ENCODE results near the gene CEP112. TPM values are rescaled to one million over a fixed set of nuclear protein-coding genes. Genes with fewer than 3 reads are reported as not detected.

Gene CEP112
- total and polyA plus RNA-seq, 8 donors: 15.1 to 23.8 (median 19.7) TPM

DNA sequence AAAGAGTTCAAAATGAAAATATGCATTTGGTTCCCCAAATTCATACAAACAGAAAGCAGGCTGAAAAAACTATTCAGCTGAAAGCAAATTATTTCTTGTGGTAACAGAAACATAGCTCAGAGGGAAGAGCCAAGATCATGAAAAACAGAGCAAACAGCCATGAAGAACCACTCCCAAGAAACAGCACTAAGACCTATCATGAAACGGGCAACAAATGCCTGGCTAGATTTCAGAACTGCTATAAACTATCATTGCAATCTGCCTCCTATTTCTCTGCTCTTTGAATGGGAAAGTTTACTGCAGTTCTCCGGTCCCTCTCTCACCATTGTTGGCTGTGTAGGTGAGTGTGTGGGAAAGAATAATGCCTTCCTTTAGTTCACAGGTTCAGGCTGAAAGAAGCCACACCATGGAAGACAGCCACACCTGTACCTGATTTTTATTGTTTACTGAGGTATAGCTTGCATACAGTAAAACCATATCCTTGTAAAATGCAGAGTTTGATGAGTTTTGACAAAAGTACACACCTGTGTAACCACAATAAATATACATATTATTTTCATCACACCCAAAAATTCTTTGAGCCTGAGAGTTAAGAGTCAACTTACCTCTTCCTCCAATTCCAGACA lies 48.2 kb downstream of the CEP112 start:
- Histone ChIP-seq H3K27ac (no peak overlapping the region), H3K4me3 (no peak overlapping the region), H3K9me3 (no peaks in the 10 kb centered on the region), H3K27me3 (no peaks in the 10 kb centered on the region), H3K4me1 (no peaks in the 10 kb centered on the region), H3K36me3 (peaks cover 0 to 5% of the 10 kb centered on the region in 2 donors)
- DNase-seq: no peak
- TF ChIP-seq, protein P1, sequence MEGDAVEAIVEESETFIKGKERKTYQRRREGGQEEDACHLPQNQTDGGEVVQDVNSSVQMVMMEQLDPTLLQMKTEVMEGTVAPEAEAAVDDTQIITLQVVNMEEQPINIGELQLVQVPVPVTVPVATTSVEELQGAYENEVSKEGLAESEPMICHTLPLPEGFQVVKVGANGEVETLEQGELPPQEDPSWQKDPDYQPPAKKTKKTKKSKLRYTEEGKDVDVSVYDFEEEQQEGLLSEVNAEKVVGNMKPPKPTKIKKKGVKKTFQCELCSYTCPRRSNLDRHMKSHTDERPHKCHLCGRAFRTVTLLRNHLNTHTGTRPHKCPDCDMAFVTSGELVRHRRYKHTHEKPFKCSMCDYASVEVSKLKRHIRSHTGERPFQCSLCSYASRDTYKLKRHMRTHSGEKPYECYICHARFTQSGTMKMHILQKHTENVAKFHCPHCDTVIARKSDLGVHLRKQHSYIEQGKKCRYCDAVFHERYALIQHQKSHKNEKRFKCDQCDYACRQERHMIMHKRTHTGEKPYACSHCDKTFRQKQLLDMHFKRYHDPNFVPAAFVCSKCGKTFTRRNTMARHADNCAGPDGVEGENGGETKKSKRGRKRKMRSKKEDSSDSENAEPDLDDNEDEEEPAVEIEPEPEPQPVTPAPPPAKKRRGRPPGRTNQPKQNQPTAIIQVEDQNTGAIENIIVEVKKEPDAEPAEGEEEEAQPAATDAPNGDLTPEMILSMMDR (IDR thresholded peaks at IDR 0.05): no peak
- ATAC-seq: no peak
- intact Hi-C loops (cut with DNase I): no loop called here

DNA sequence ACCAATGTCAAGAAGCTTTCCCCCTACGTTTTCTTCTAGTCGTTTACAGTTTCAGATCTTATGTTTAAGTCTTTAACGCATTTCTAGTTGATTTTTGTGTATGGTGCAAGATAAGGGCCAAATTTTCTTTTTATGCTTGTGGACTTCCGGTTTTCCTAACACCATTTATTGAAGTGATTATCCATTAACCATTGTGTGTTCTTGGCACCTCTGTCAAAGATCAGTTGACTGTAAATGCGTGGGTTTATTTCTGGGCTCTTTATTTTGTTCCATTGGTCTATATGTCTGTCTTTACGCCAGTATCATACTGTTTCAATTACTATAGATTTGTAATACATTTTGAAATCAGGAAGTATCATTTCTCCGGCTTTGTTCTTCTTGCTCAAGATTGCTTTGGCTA lies 49.5 kb downstream of the CEP112 start:
- no peak for ATAC-seq

DNA sequence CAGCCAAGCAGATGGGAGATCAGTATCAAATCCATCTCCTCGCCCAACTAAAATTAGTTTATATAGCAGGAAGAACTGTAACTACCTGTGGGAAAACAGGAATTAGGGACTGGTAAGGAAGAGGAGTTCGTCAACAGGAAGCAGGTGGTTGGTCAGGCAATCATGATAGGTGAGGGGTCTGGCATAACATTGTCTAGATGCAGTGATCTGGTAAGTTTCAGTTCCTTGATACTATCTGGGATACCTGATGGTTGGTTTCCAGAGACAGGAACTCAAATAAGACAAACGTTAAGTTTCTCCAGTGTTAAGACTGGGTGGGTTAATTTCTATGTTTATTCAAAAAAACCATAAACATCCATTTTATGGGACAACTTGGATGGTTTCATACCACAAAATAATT lies 53.8 kb downstream of the CEP112 start:
- ATAC-seq (no peak), DNase-seq (no peak)
- intact Hi-C loops (cut with DNase I): no loop called here
- peaks cover 0 to 6% of the 10 kb centered on the region in 2 donors for H3K36me3 ChIP-seq
- H3K9me3 ChIP-seq: no peaks in the 10 kb centered on the region
- TF ChIP-seq, protein P1 (IDR thresholded peaks at IDR 0.05): no peak
- no peaks in the 10 kb centered on the region for H3K4me1 ChIP-seq
- no peak overlapping the region for H3K27ac ChIP-seq
- H3K27me3 ChIP-seq: no peaks in the 10 kb centered on the region
- no peak overlapping the region for H3K4me3 ChIP-seq

More for the DNA sequence above, 49.5 kb downstream of the CEP112 start:
- no peak for DNase-seq
- H3K9me3 ChIP-seq: no peaks in the 10 kb centered on the region
- intact Hi-C loops (cut with DNase I): no loop called here
- H3K27ac ChIP-seq: no peak overlapping the region
- peaks cover 0 to 11% of the 10 kb centered on the region in 2 donors for H3K36me3 ChIP-seq
- no peak overlapping the region for H3K4me3 ChIP-seq
- H3K27me3 ChIP-seq: no peaks in the 10 kb centered on the region
- TF ChIP-seq, protein P1 (IDR thresholded peaks at IDR 0.05): no peak
- H3K4me1 ChIP-seq: no peaks in the 10 kb centered on the region

DNA sequence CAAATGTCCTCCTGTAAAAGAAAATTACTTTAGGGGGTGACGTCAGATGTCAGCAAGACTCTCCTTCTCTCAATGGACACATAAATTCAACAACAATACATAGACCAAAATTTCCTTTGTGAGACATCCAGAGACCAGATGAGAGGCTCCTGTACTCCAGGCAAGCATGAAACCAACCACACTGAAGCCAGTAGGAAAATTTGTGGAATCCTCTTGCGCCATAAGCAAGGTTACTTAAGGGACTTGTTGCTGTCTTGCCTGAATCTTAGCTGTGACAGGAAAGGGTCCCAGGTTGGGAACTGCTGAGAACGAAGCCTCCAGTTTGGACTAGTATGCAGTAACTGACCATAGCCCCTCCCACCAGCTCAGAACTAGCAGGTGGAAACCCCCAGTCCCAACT lies 56.0 kb downstream of the CEP112 start:
- ATAC-seq (no peak), DNase-seq (no peak)
- H3K4me3 ChIP-seq: no peak overlapping the region
- TF ChIP-seq, protein P1 (IDR thresholded peaks at IDR 0.05): no peak
- H3K27ac ChIP-seq: no peak overlapping the region
- H3K9me3 ChIP-seq: no peaks in the 10 kb centered on the region
- intact Hi-C loops (cut with DNase I): no loop called here
- no peaks in the 10 kb centered on the region for H3K4me1 ChIP-seq
- no peaks in the 10 kb centered on the region for H3K27me3 ChIP-seq
- peaks cover 0 to 6% of the 10 kb centered on the region in 2 donors for H3K36me3 ChIP-seq

DNA sequence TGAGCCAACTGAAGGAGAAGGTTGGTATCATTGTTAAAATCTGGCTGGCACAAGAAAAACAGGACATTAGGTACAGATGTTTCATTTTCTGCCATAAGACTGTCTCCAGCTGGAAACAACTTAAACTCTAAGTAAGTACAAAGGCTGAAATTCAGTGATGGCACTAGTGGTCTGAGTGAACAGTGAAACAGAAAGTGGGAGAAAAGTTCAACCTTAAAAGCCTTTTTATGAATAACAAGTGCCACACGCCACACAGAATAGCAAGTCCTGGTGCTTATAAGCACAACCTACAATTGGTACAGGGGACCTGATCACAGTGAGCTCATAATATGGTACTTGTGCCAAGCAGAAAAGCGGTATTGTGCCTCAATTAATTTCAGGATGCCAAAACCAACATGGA lies 56.7 kb downstream of the CEP112 start:
- intact Hi-C loops (cut with DNase I): no loop called here
- no peak overlapping the region for H3K27ac ChIP-seq
- H3K4me1 ChIP-seq: no peaks in the 10 kb centered on the region
- TF ChIP-seq, protein P1 (IDR thresholded peaks at IDR 0.05): no peak
- no peak overlapping the region for H3K4me3 ChIP-seq
- H3K36me3 ChIP-seq: peaks cover 0 to 6% of the 10 kb centered on the region in 2 donors
- ATAC-seq (no peak), DNase-seq (no peak)
- H3K27me3 ChIP-seq: no peaks in the 10 kb centered on the region
- no peaks in the 10 kb centered on the region for H3K9me3 ChIP-seq

All from left lung (tissue), 10 donors.